Transverse colon (tissue), 4 donors: ENCODE data around the gene C1QB. TPM values are rescaled to one million over a fixed set of nuclear protein-coding genes. Genes with fewer than 3 reads are reported as not detected.

Source experiments
- DNase-seq: peaks from one replicate; pipeline ENCODE4 v3.0.0-alpha.2; 2019
- H3K27ac ChIP-seq, 4 donors: fragments of 200-600 bp; sonication (generic); 2 replicates each; pipeline ENCODE4 v1.5.1; 2016 to 2018; ENCODE audit warnings: inconsistent platforms in 4 of 4
- H3K27me3 ChIP-seq: fragments of 200-600 bp; sonication (generic); 2 replicates; pipeline ENCODE4 v1.5.1; 2017; ENCODE audit warnings: inconsistent platforms
- H3K36me3 ChIP-seq, 4 donors: fragments of 200-600 bp; sonication (generic); 2 replicates each; pipeline ENCODE4 v1.5.1; 2017 to 2019; ENCODE audit warnings: inconsistent platforms in 4 of 4
- H3K4me1 ChIP-seq, 4 donors: fragments of 200-600 bp; sonication (generic); 2 replicates each; pipeline ENCODE4 v1.5.1; 2017 to 2020; ENCODE audit warnings: inconsistent platforms in 4 of 4
- H3K4me3 ChIP-seq, 4 donors: fragments of 200-600 bp; sonication (generic); 1 replicate in 1 of 4; 2 replicates in 3 of 4; pipeline versions ENCODE4 v1.5.1 to v1.6.1; 2017 to 2019; ENCODE audit warnings: inconsistent platforms in 4 of 4
- H3K9me3 ChIP-seq, 2 donors: fragments of 200-600 bp; sonication (generic); 2 replicates each; pipeline ENCODE4 v1.5.1; 2017 to 2019; ENCODE audit warnings: inconsistent platforms in 2 of 2
- EP300 ChIP-seq: sonication (generic); formaldehyde crosslinking; IDR thresholded peaks from one replicate; pipeline ENCODE4 v1.6.1; 2017; ENCODE audit warnings: antibody characterized with exemption, low read depth
- POLR2A ChIP-seq: fragments of 450-650 bp; IDR thresholded peaks from one replicate; pipeline ENCODE4 v1.6.1; 2016; ENCODE audit warnings: antibody characterized with exemption, mild to moderate bottlenecking, moderate library complexity
- POLR2AphosphoS5 ChIP-seq, 3 donors: sonication (generic); formaldehyde crosslinking; IDR thresholded peaks; one replicate each; pipeline ENCODE4 v1.6.1; 2016; ENCODE audit warnings: antibody characterized with exemption in 3 of 3
- WGBS, 2 donors: methylation state at CpG; one replicate each; pipeline ENCODE4 v1.1.5; 2018; ENCODE audit warnings: low coverage in 1 of 2; 5-methylcytosine and 5-hydroxymethylcytosine counted together
- in situ Hi-C, 4 donors: fragments of 200-750 bp; cut with MboI; loops; one replicate each; pipeline versions ENCODE4 v1.15.0 to v1.15.1; 2017; ENCODE audit warnings: low sequenced_read_pairs in 3 of 4, low pct_ligation_motif_present in 1 of 4, low pct_unique_long_range_greater_than_20kb in 1 of 4
- intact Hi-C: fragments of 100-400 bp; cut with DNase I; formaldehyde crosslinking; loops from one replicate; pipeline ENCODE4 v1.15.1; 2023; ENCODE audit warnings: low total_unique reads
- total RNA-seq, 4 donors: library from RNA; depleted of rRNA; stranded (reverse); fragments of >200 nt; gene quantifications; one replicate each; pipeline ENCODE4 v1.1.0, GENCODE V29; 2016
- TF ChIP-seq, protein P1 (sequence below), 5 experiments: fragments of 200-600 bp in 3 of 5; fragments of 450-650 bp in 2 of 5; sonication (generic) in 3 of 5; IDR thresholded peaks; 1 replicate in 2 of 5; 2 replicates in 3 of 5; pipeline ENCODE4 v1.5.1; 2016 to 2017; ENCODE audit warnings: antibody characterized with exemption in 5 of 5, inconsistent platforms in 3 of 5, mild to moderate bottlenecking in 2 of 5, moderate library complexity in 1 of 5

The C1QB gene
- total RNA-seq, 4 donors from 2014 or later, result 62.9 to 163 (median 118) TPM

DNA sequence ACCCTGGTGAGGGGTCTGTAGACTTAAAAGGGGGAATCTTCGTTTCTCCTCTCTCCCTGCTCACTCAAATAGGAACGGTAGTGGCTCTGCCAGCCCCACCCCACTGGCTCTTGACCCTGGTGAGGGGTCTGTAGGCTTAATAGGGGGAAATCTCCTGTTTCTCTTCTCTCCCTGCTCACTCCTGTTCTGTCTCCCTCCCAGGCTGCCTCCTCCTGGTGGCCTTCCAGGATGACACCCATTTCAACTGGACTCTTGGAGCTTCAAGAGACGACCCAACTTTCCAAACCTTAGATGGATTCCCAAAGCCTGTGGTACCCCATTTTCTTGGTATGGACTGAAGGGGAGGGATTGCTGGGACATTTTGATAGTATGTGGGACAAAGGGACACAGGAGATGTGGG, 56.2 kb downstream of the C1QB start:
- intact Hi-C loops (loop anchor here (10.0 kb wide), 1 partner anchor 216 kb away; no protein-coding TSS in a partner anchor), in situ Hi-C loops (loop anchor here in 1 of 4 donors (25.0 kb wide), 1 partner anchor 153 kb away; no protein-coding TSS in a partner anchor)
- Histone ChIP-seq H3K4me3 (no peak overlapping the region), H3K4me1 (peaks cover 3 to 37% (median 26%) of the 10 kb centered on the region in 4 donors), H3K27me3 (peaks cover 4% of the 10 kb centered on the region), H3K9me3 (no peaks in the 10 kb centered on the region), H3K36me3 (no peaks in the 10 kb centered on the region), H3K27ac (no peak overlapping the region)
- 65 to 67% methylated on average over 2 to 3 of the region's 3 CpGs for WGBS, 2 donors
- no peak for TF ChIP-seq EP300
- TF ChIP-seq, protein P1, sequence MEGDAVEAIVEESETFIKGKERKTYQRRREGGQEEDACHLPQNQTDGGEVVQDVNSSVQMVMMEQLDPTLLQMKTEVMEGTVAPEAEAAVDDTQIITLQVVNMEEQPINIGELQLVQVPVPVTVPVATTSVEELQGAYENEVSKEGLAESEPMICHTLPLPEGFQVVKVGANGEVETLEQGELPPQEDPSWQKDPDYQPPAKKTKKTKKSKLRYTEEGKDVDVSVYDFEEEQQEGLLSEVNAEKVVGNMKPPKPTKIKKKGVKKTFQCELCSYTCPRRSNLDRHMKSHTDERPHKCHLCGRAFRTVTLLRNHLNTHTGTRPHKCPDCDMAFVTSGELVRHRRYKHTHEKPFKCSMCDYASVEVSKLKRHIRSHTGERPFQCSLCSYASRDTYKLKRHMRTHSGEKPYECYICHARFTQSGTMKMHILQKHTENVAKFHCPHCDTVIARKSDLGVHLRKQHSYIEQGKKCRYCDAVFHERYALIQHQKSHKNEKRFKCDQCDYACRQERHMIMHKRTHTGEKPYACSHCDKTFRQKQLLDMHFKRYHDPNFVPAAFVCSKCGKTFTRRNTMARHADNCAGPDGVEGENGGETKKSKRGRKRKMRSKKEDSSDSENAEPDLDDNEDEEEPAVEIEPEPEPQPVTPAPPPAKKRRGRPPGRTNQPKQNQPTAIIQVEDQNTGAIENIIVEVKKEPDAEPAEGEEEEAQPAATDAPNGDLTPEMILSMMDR (IDR thresholded peaks at IDR 0.05), result peak in 2 of 5 experiments; percentile 20 to 38
- no peak for DNase-seq

DNA sequence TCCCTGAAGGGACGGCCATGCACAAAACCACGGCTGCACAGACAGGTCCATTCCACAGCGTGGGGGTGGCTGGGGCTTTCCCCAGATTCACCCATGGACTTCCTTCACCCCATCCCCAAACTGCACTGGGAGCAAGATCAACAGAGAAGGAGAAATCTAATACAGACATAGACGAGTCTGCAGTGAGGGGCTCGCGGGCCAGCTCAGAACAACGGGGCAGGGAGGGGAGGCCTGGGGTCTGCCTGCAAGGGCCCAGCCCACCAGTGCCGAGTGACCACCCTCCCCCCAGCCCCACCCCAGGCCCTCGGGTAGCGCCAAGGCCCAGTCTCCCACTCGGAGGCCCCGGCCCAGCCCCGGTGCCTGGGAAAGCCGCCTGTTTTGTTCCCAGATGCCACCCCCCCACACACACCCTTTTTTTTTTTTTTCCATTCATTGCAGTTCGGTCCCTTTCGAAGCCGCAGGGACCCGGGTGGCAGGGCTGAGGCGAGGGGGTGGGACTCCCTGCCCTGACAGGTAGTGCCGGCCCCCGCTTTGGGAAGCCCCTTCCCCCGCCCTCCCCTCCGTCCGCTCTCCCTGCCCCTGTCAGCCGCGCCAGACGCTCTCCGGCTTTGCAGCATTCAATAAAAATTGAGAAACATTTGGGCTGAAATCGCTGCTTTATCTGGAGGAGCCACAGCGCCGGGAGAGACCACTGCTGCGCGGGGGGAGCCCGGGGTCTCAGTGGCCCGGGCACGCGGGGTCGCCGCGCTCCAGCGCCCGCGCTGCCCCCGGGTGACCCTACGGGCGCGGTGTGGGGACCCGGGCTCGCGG, 57.1 kb downstream of the C1QB start:
- 8 to 40% methylated on average over 1 to 29 of the region's 50 CpGs for WGBS, 2 donors
- Histone ChIP-seq H3K36me3 (no peaks in the 10 kb centered on the region), H3K27ac (peak overlapping the region; percentile 67 to 76 (median 73)), H3K4me3 (peak overlapping the region; percentile 33 to 58 (median 45)), H3K27me3 (peaks cover 4% of the 10 kb centered on the region), H3K4me1 (peaks cover 3 to 35% (median 27%) of the 10 kb centered on the region in 4 donors), H3K9me3 (no peaks in the 10 kb centered on the region)
- peak; percentile 66 for DNase-seq
- intact Hi-C loops, result loop anchor here (10.0 kb wide), 1 partner anchor 215 kb away; no protein-coding TSS in a partner anchor
- no peak for TF ChIP-seq POLR2AphosphoS5 (IDR thresholded peaks at IDR 0.05)
- TF ChIP-seq, protein P1 (IDR thresholded peaks at IDR 0.05), result no peak
- in situ Hi-C loops, result loop anchor here in 1 of 4 donors (25.0 kb wide), 1 partner anchor 152 kb away; no protein-coding TSS in a partner anchor

DNA sequence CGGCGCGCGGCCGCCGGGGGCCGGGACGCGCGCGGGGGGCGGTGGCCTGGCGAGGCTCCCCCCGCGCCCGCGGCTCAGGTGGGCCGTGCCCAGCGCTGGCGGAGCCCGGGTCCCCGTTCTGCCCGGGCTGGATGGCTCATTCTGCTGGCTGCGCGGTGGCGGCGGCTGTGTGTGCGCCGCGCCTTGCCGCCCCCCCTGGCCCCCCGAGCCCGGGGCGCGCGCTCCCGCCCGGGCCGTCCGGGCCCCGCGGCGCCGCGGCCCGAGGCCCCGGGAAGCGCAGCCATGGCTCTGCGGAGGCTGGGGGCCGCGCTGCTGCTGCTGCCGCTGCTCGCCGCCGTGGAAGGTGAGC, 57.6 kb downstream of the C1QB start, which contains the start of gene EPHB2:
Gene EPHB2, plus strand, starts transcription at position 139 of the 349 bp plus-strand sequence. Its CDS starts 144 bp downstream, at position 283.
- intact Hi-C loops (no loop called here), in situ Hi-C loops (loop anchor here in 1 of 4 donors (25.0 kb wide), 1 partner anchor 152 kb away; no protein-coding TSS in a partner anchor)
- H3K4me1 ChIP-seq, result peaks cover 3 to 35% (median 27%) of the 10 kb centered on the region in 4 donors
- H3K27me3 ChIP-seq, result peaks cover 4% of the 10 kb centered on the region
- H3K9me3 ChIP-seq, result no peaks in the 10 kb centered on the region
- 0% methylated on average over 6 of the region's 55 CpGs; no CpG with 5 or more reads in 1 of the 2 donors for WGBS, 2 donors
- peak; percentile 62 for DNase-seq
- H3K36me3 ChIP-seq, result no peaks in the 10 kb centered on the region
- no peak for TF ChIP-seq POLR2A
- TF ChIP-seq POLR2AphosphoS5 (IDR thresholded peaks at IDR 0.05), result peak in 2 of 3 donors; percentile 54 to 58
- TF ChIP-seq EP300, result no peak
- TF ChIP-seq, protein P1 (IDR thresholded peaks at IDR 0.05), result no peak
- H3K27ac ChIP-seq, result peak within 1 kb of the TSS; percentile 73 to 80 (median 76)
- peak within 1 kb of the TSS; percentile 37 to 64 (median 58) for H3K4me3 ChIP-seq

DNA sequence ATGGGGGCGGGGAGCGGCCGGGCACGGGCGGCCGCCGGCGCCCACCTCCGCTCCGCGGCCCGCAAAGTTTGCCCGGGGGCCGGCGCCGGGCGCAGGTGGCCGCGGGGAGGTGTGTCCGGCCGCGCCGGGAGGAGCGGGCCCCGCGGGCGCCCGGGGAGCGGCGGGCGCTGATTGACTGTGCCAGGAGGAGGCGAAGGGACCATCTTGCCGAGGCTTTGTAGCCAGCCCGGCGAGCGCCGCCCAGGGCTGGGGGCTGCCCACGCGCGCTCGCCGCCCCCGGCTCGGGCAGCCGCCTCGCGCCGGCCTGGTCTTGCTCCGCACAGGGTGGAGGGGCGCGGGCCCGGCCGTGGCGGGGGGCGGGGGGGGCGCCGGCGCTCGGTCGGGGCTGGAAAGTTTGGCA, 58.0 kb downstream of the C1QB start:
- TF ChIP-seq POLR2AphosphoS5 (IDR thresholded peaks at IDR 0.05) (no peak), EP300 (no peak)
- TF ChIP-seq, protein P1 (IDR thresholded peaks at IDR 0.05), result no peak
- 0% methylated on average over 7 of the region's 60 CpGs; no CpG with 5 or more reads in 1 of the 2 donors for WGBS, 2 donors
- no peaks in the 10 kb centered on the region for H3K9me3 ChIP-seq
- H3K36me3 ChIP-seq, result no peaks in the 10 kb centered on the region
- no peak for DNase-seq
- peaks cover 3 to 38% (median 28%) of the 10 kb centered on the region in 4 donors for H3K4me1 ChIP-seq
- peaks cover 4% of the 10 kb centered on the region for H3K27me3 ChIP-seq
- intact Hi-C loops (no loop called here), in situ Hi-C loops (loop anchor here in 1 of 4 donors (25.0 kb wide), 1 partner anchor 151 kb away; no protein-coding TSS in a partner anchor)
- H3K27ac ChIP-seq, result peak overlapping the region; percentile 73 to 80 (median 76)
- peak overlapping the region; percentile 37 to 64 (median 58) for H3K4me3 ChIP-seq
